GM19395 (cell line): ENCODE data around the gene LIN7B.
"Not testable (repeated sequence)": the region's sequence is repeated elsewhere in the genome, so short reads cannot be mapped to it uniquely, and the experiment has no call there.

Source experiments
- ATAC-seq: cut with Tn5 transposase; IDR thresholded peaks from one replicate; pipeline ENCODE4 v1.9.1; 2021; ENCODE audit warnings: mild to moderate bottlenecking, moderate library complexity; ENCODE audit not compliant: unreplicated experiment

LIN7B gene

GRCh38 chr19:49118565-49119410, 4.6 kb downstream of the LIN7B start, which contains the start of gene C19orf73:
Gene C19orf73, minus strand, starts transcription at chr19:49119143. Its CDS starts 121 bp downstream, at chr19:49119022.
- ATAC-seq = peak; percentile 73

- ATAC-seq = no peak
Measured at GRCh38 chr19:49119411-49120324, 5.5 kb downstream of the LIN7B start, which contains the start of gene PPFIA3. Gene PPFIA3, plus strand, starts transcription at chr19:49119544. Its CDS starts 8,330 bp downstream, at chr19:49127874.

DNA sequence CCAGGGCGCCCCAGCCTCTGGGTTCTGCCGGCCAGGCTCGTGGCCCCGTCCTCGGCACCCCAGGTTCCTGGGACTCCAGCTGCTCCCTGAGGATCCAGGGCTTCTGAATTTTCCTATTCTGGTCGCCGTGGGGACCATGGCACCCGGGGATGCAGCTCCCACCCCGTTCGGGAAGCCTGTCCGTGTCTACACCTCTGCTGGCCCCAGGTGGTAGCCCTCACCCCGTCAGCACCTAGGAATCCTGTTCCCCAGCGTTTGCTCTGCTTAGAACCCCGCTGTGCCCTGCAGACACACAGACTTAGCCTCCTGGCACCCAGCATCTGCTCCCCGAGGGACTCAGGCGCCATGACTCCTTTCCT, 6.1 kb downstream of the LIN7B start:
- no peak for ATAC-seq

GRCh38 chr19:49120868-49121267, 6.7 kb downstream of the LIN7B start:
- no peak for ATAC-seq

- not testable (repeated sequence) for ATAC-seq
Measured at GRCh38 chr19:49121841-49122240, 7.7 kb downstream of the LIN7B start.

DNA sequence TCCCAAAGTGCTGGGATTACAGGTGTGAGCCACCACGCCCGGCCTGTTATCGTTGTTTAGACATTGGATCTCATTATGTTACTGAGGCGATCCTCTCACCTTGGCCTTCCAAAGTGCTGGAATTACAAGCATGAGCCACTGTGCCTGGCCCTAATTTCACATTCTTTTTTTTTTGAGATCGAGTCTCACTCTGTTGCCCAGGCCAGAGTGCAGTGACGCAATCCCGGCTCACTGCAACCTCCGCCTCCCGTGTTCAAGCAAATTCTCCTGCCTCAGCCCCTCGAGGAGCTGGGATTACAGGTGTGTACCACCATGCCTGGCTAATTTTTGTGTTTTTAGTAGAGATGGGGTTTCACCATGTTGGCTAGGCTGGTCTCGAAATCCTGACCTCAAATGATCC, 9.1 kb downstream of the LIN7B start:
- not testable (repeated sequence) for ATAC-seq

GRCh38 chr19:49125025-49125731, 11.0 kb downstream of the LIN7B start:
- no peak for ATAC-seq

GRCh38 chr19:49126575-49126974, 12.4 kb downstream of the LIN7B start:
- ATAC-seq = no peak

GRCh38 chr19:49127225-49127624, 13.1 kb downstream of the LIN7B start:
- not testable (repeated sequence) for ATAC-seq

DNA sequence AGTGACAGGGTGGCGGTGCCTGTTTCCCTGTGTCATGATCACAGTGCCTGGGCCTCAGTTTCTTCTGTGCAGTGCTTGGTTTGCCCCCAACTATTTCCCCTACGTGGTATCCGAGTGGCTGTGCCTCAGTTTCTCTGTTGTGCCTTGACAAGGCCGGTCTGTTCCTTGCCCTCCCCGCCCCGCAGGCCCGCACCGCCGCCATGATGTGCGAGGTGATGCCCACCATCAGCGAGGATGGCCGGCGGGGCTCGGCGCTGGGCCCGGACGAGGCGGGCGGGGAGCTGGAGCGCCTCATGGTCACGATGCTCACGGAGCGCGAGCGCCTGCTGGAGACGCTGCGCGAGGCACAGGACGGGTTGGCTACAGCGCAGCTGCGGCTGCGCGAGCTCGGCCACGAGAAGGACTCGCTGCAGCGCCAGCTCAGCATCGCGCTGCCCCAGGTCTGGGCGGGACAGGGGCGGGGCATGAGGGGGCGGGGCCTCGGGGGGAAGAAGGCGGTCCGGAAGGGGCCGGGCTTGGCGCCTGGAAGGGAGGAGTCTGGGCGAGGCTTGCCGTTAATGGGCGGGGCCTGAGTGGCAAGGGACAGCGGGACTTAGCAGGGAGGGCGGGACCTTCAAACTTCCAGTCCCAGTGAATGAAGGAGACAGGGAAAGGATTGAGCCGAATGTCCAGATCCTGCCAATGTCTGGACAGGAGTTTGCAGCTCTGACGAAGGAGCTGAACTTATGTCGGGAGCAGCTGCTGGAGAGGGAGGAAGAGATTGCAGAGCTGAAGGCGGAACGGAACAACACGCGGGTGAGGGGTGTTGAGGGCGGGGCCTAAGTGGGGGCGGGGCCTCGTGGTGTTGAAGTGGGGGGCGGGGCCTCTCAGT, 13.7 kb downstream of the LIN7B start:
- ATAC-seq = peak; percentile 90

DNA sequence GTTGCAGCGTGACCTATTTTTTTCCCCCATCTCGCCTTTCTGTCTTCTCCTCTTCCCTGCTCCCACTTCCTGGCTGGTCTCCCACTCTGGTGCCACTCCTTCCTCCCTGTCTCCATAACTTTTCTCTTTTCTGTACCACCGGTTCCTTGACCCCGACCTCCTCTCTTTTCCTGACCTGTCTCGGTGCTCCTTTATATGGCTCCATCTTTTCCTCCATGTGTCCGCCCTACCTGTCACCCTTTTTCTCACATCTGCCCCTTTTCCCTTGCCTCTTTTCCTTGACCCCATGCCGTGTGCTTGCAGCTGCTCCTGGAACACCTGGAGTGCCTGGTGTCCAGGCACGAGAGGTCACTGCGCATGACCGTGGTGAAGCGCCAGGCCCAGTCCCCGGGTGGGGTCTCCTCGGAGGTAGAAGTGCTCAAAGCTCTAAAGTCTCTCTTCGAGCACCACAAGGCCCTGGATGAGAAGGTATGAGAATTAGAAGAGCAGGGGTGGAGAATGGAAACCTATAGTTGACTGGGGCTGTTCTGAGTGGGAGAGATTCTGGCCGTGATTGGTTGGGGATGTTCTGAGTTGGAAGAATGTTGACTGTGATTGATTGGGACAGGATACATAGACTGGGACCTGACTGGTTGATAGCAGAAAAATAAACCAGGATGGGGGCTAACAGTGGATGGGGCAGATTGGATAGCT, 14.5 kb downstream of the LIN7B start:
- no peak for ATAC-seq

- no peak for ATAC-seq
Measured at GRCh38 chr19:49129238-49129583, 15.0 kb downstream of the LIN7B start.

DNA sequence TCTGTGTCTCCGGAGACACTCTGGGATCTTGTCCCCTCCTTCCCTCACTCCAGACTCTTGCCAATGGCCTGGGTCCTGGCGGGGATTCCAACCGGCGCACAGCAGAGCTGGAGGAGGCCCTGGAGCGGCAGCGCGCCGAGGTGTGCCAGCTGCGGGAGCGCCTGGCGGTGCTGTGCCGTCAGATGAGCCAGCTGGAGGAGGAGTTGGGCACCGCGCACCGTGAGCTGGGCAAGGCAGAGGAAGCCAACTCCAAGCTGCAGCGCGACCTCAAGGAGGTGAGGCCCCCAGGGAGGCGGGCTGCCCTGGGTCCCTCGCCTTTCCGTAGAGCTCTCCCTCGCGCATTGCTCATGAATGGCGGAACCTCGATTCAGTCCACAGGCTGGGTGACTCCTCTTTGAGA, 16.2 kb downstream of the LIN7B start:
- ATAC-seq = no peak

- no peak for ATAC-seq
Measured at GRCh38 chr19:49132974-49133609, 18.9 kb downstream of the LIN7B start.

GRCh38 chr19:49133621-49134454, 19.7 kb downstream of the LIN7B start:
- no peak for ATAC-seq

DNA sequence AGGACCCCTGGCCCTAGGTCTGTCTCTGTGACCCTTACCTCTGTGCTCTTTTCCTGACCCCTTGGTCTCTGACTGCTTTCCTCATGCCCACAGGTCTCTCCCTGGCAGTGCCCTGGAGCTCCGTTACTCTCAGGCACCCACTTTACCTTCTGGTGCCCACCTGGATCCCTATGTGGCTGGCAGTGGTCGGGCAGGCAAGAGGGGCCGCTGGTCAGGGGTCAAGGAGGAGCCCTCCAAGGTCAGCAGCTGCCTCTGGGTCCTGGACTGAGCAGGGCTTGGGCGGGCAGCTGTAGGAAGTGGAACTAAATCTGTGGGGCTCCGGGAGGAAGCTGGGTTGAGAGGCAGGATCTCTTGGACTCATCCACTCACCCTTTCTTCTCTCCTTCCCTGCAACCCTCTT, 21.5 kb downstream of the LIN7B start:
- no peak for ATAC-seq

DNA sequence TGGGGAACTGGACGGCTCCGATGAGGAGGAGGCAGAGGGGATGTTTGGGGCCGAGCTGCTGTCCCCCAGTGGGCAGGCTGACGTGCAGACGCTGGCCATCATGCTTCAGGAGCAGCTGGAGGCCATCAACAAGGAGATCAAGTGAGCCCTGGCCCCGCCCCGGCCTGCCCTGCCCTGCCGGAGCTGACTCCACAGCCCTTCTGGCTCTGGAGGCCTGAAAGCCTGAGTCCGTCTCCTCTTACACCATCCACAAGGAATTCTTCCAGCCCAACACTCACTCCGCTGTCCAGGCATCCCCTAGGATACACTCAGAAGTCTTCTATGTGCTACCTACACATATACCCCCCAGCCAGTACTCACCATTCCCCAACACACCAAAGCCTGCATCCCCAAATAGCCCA, 22.6 kb downstream of the LIN7B start:
- no peak for ATAC-seq

DNA sequence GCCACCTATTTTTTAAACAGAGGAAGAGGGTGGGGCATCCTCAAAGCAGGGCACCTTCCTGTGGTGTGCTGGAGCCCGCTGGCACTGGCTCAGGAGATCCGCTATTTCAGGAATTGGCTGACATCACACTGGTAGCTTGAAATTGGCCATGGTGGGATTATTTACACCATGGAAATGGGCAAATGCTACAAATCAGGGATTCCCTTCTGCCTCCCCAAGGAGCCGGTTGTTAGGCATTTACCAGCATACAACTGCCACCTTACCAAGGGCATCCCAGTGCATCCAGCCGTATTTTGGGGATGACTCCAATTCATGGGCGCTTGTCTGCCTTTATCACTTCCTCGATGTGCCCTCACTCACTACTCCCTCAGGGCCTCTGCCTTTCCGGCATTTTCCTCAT, 26.8 kb downstream of the LIN7B start:
- ATAC-seq = no peak
